Measurements from ENCODE around the gene MISP.

MISP gene

DNA sequence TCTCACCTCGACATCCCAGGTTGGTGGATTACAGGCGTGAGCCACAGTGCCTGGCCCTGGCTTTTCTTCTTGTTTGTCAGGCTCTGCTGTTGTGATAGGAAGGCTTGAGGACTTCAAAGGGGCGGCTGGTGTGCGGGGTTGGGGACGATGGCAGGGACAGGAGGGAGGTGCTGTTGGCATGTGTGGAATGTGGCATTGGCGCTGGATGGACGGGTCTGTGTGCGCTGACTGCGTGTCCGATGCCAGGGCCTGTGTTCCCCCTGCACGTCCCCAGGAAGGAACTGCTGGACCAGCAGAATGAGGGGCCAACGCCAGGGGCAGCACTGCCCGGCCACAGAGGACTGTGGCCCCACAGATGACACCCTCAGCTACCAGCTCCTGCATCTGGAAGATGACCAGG lies 33.6 kb downstream of the MISP start:
- Histone ChIP-seq H3K27me3 (ENCODE audit: control insufficient read depth in 2 of 2, insufficient read depth in 2 of 2, low read length in 2 of 2) (peaks cover 4 to 13% of the 10 kb centered on the region in 2 donors), H3K27ac (ENCODE audit: low read depth in 2 of 2, low read length in 2 of 2) (no peak overlapping the region), H3K4me3 (ENCODE audit: low read length in 2 of 2) (no peak overlapping the region), H3K9me3 (ENCODE audit: control insufficient read depth in 2 of 2, low read length in 2 of 2) (no peaks in the 10 kb centered on the region), H3K4me1 (ENCODE audit: control insufficient read depth in 2 of 2, insufficient read depth in 2 of 2, low read length in 2 of 2) (peaks cover 0 to 5% of the 10 kb centered on the region in 2 donors), H3K9ac (ENCODE audit: low read depth in 1 of 2, low read length in 2 of 2) (no peak overlapping the region), H3K36me3 (ENCODE audit: control insufficient read depth in 2 of 2, insufficient read depth in 2 of 2, low read length in 2 of 2) (no peaks in the 10 kb centered on the region)

GRCh38 chr19:787536-787935 lies 36.6 kb downstream of the MISP start:
- peaks cover 0 to 7% of the 10 kb centered on the region in 2 donors for H3K27me3 ChIP-seq (ENCODE audit: control insufficient read depth in 2 of 2, insufficient read depth in 2 of 2, low read length in 2 of 2)
- peaks cover 0 to 5% of the 10 kb centered on the region in 2 donors for H3K4me1 ChIP-seq (ENCODE audit: control insufficient read depth in 2 of 2, insufficient read depth in 2 of 2, low read length in 2 of 2)
- H3K27ac ChIP-seq (ENCODE audit: low read depth in 2 of 2, low read length in 2 of 2) = no peak overlapping the region
- H3K9me3 ChIP-seq (ENCODE audit: control insufficient read depth in 2 of 2, low read length in 2 of 2) = no peaks in the 10 kb centered on the region
- H3K4me3 ChIP-seq (ENCODE audit: low read length in 2 of 2) = no peak overlapping the region
- no peaks in the 10 kb centered on the region for H3K36me3 ChIP-seq (ENCODE audit: control insufficient read depth in 2 of 2, insufficient read depth in 2 of 2, low read length in 2 of 2)
- H3K9ac ChIP-seq (ENCODE audit: low read depth in 1 of 2, low read length in 2 of 2) = no peak overlapping the region

- no peak overlapping the region for H3K4me3 ChIP-seq (ENCODE audit: low read length in 2 of 2)
- no peaks in the 10 kb centered on the region for H3K9me3 ChIP-seq (ENCODE audit: control insufficient read depth in 2 of 2, low read length in 2 of 2)
- H3K4me1 ChIP-seq (ENCODE audit: control insufficient read depth in 2 of 2, insufficient read depth in 2 of 2, low read length in 2 of 2) = peaks cover 0 to 2% of the 10 kb centered on the region in 2 donors
- no peak overlapping the region for H3K9ac ChIP-seq (ENCODE audit: low read depth in 1 of 2, low read length in 2 of 2)
- H3K27me3 ChIP-seq (ENCODE audit: control insufficient read depth in 2 of 2, insufficient read depth in 2 of 2, low read length in 2 of 2) = no peaks in the 10 kb centered on the region
- H3K27ac ChIP-seq (ENCODE audit: low read depth in 2 of 2, low read length in 2 of 2) = no peak overlapping the region
- no peaks in the 10 kb centered on the region for H3K36me3 ChIP-seq (ENCODE audit: control insufficient read depth in 2 of 2, insufficient read depth in 2 of 2, low read length in 2 of 2)
Observed at GRCh38 chr19:788686-788982, 37.7 kb downstream of the MISP start.

DNA sequence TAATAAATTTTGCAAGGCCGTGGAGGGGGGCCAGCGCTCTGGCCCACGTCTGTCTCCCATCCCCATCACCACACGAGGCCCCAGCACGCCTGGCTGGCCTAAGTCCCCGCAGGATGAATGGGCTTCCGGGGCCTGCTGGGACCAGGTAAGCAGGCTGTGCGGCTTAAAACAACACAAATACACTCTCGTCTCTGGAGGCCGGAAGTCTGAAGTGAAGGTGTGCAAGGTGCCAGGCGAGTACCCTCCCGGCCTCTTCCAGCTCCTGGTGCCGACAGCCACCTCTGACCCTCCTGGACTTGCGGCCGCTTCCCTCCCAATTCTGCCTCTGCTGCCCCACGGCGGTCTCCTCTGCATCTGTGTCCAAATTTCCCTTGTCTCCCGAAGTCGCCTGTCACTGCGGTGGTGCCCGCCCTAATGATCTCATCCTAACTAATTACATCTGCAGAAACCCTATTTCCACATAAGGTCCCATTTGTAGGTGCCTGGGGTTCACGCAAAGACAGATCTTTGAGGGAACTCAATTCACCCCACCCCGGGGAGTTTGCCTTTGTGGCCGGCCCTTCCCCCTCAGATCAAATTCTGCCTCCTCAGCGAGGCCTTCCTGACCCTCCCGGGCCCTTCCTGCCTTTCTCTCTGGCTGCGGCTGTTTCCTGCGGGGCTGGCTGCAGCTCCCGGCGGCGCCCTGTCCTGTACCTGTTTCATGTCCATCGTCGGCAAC lies 38.2 kb downstream of the MISP start:
- H3K9ac ChIP-seq (ENCODE audit: low read depth in 1 of 2, low read length in 2 of 2) = peak overlapping the region in 1 of 2 donors; percentile 4
- no peaks in the 10 kb centered on the region for H3K27me3 ChIP-seq (ENCODE audit: control insufficient read depth in 2 of 2, insufficient read depth in 2 of 2, low read length in 2 of 2)
- peak overlapping the region; percentile 0 to 23 for H3K27ac ChIP-seq (ENCODE audit: low read depth in 2 of 2, low read length in 2 of 2)
- no peaks in the 10 kb centered on the region for H3K9me3 ChIP-seq (ENCODE audit: control insufficient read depth in 2 of 2, low read length in 2 of 2)
- peaks cover 0 to 2% of the 10 kb centered on the region in 2 donors for H3K4me1 ChIP-seq (ENCODE audit: control insufficient read depth in 2 of 2, insufficient read depth in 2 of 2, low read length in 2 of 2)
- no peaks in the 10 kb centered on the region for H3K36me3 ChIP-seq (ENCODE audit: control insufficient read depth in 2 of 2, insufficient read depth in 2 of 2, low read length in 2 of 2)
- H3K4me3 ChIP-seq (ENCODE audit: low read length in 2 of 2) = no peak overlapping the region

DNA sequence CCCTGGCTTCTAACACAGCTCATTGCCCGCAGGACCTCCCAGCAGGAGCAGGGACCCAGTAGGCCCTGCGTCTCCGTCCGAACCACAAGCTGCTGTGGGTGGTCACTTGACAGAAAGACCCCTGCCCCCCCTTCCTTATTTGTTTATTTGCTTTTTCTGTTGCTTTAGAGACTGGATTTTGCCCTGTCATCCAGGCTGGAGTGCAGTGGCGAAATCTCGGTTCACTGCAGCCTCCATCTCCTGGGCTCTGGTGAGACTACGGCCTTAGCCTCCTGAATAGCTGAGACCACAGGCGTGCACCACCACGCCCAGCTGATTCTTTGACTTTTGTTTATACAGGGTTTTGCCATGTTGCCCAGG lies 38.8 kb downstream of the MISP start:
- H3K27me3 ChIP-seq (ENCODE audit: control insufficient read depth in 2 of 2, insufficient read depth in 2 of 2, low read length in 2 of 2) = no peaks in the 10 kb centered on the region
- H3K27ac ChIP-seq (ENCODE audit: low read depth in 2 of 2, low read length in 2 of 2) = no peak overlapping the region
- H3K4me3 ChIP-seq (ENCODE audit: low read length in 2 of 2) = no peak overlapping the region
- no peaks in the 10 kb centered on the region for H3K9me3 ChIP-seq (ENCODE audit: control insufficient read depth in 2 of 2, low read length in 2 of 2)
- no peaks in the 10 kb centered on the region for H3K36me3 ChIP-seq (ENCODE audit: control insufficient read depth in 2 of 2, insufficient read depth in 2 of 2, low read length in 2 of 2)
- peaks cover 0 to 2% of the 10 kb centered on the region in 2 donors for H3K4me1 ChIP-seq (ENCODE audit: control insufficient read depth in 2 of 2, insufficient read depth in 2 of 2, low read length in 2 of 2)
- H3K9ac ChIP-seq (ENCODE audit: low read depth in 1 of 2, low read length in 2 of 2) = peak overlapping the region in 1 of 2 donors; percentile 4

GRCh38 chr19:791007-791566 lies 40.2 kb downstream of the MISP start:
- H3K4me3 ChIP-seq (ENCODE audit: low read length in 2 of 2) = no peak overlapping the region
- peaks cover 2% of the 10 kb centered on the region in 2 donors for H3K4me1 ChIP-seq (ENCODE audit: control insufficient read depth in 2 of 2, insufficient read depth in 2 of 2, low read length in 2 of 2)
- no peak overlapping the region for H3K9ac ChIP-seq (ENCODE audit: low read depth in 1 of 2, low read length in 2 of 2)
- H3K9me3 ChIP-seq (ENCODE audit: control insufficient read depth in 2 of 2, low read length in 2 of 2) = no peaks in the 10 kb centered on the region
- no peaks in the 10 kb centered on the region for H3K36me3 ChIP-seq (ENCODE audit: control insufficient read depth in 2 of 2, insufficient read depth in 2 of 2, low read length in 2 of 2)
- H3K27me3 ChIP-seq (ENCODE audit: control insufficient read depth in 2 of 2, insufficient read depth in 2 of 2, low read length in 2 of 2) = no peaks in the 10 kb centered on the region
- no peak overlapping the region for H3K27ac ChIP-seq (ENCODE audit: low read depth in 2 of 2, low read length in 2 of 2)

DNA sequence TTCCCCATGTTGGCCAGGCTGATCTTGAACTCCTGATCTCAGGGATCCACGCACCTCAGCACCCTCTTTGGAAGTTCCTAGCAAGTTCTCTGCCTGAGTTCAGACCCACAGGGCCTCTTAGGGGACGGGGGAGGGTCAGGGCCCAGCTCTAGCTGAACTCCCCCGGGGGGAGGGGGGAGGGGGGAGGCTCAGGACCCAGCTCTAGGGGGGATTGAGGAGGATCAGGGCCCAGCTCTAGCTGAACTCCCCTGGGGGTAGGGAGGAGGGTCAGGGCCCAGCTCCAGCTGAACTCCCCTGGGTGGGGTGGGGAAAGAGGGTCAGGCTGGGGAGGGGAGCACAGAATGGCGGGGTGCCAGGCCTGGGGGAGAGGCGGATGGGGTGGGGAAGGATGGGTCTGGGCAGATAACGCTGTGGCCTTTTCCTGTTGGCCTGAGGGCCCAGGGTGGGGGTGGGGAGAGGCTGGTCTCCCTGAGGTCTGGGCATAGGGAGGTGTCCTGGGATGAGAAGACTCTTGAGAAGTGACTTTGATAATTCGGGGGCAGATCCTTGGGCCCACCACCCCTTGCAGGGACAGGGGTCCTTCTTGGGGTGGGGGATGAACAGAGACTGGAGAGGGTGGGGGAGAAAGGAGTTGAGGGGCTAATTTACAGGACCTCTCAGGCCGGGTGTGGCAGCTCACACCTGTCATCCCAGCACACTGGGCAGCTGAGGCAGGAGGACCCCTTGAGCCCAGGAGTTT lies 40.8 kb downstream of the MISP start:
- Histone ChIP-seq H3K27ac (ENCODE audit: low read depth in 2 of 2, low read length in 2 of 2) (no peak overlapping the region), H3K9me3 (ENCODE audit: control insufficient read depth in 2 of 2, low read length in 2 of 2) (no peaks in the 10 kb centered on the region), H3K36me3 (ENCODE audit: control insufficient read depth in 2 of 2, insufficient read depth in 2 of 2, low read length in 2 of 2) (no peaks in the 10 kb centered on the region), H3K4me1 (ENCODE audit: control insufficient read depth in 2 of 2, insufficient read depth in 2 of 2, low read length in 2 of 2) (peaks cover 2 to 7% of the 10 kb centered on the region in 2 donors), H3K27me3 (ENCODE audit: control insufficient read depth in 2 of 2, insufficient read depth in 2 of 2, low read length in 2 of 2) (no peaks in the 10 kb centered on the region), H3K9ac (ENCODE audit: low read depth in 1 of 2, low read length in 2 of 2) (no peak overlapping the region), H3K4me3 (ENCODE audit: low read length in 2 of 2) (no peak overlapping the region)

- no peaks in the 10 kb centered on the region for H3K9me3 ChIP-seq (ENCODE audit: control insufficient read depth in 2 of 2, low read length in 2 of 2)
- no peak overlapping the region for H3K9ac ChIP-seq (ENCODE audit: low read depth in 1 of 2, low read length in 2 of 2)
- peaks cover 2 to 7% of the 10 kb centered on the region in 2 donors for H3K4me1 ChIP-seq (ENCODE audit: control insufficient read depth in 2 of 2, insufficient read depth in 2 of 2, low read length in 2 of 2)
- H3K4me3 ChIP-seq (ENCODE audit: low read length in 2 of 2) = no peak overlapping the region
- H3K36me3 ChIP-seq (ENCODE audit: control insufficient read depth in 2 of 2, insufficient read depth in 2 of 2, low read length in 2 of 2) = no peaks in the 10 kb centered on the region
- H3K27me3 ChIP-seq (ENCODE audit: control insufficient read depth in 2 of 2, insufficient read depth in 2 of 2, low read length in 2 of 2) = no peaks in the 10 kb centered on the region
- H3K27ac ChIP-seq (ENCODE audit: low read depth in 2 of 2, low read length in 2 of 2) = no peak overlapping the region
Observed at GRCh38 chr19:792306-792885, 41.5 kb downstream of the MISP start.

DNA sequence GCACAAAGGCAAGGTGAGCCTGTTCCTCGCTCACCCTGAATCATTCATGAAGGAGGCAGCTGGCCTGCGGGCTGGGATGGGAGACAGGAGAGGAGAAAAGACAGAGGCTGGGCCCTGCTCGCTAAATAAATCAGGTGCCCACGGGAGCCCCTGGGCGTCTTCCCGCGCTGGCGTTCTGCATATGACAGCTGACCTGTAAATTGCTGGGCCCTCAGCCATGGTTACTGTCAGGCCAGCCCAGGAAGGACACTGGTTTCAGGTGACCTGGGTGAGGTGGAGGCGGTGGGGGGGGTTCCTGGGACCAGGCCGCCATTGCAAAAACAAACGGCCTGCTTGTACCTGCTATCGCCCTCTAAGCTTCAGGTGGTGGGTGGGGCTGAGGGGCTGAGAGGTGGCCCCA lies 42.9 kb downstream of the MISP start:
- no peak overlapping the region for H3K9ac ChIP-seq (ENCODE audit: low read depth in 1 of 2, low read length in 2 of 2)
- no peaks in the 10 kb centered on the region for H3K9me3 ChIP-seq (ENCODE audit: control insufficient read depth in 2 of 2, low read length in 2 of 2)
- no peak overlapping the region for H3K4me3 ChIP-seq (ENCODE audit: low read length in 2 of 2)
- H3K36me3 ChIP-seq (ENCODE audit: control insufficient read depth in 2 of 2, insufficient read depth in 2 of 2, low read length in 2 of 2) = peaks cover 0 to 3% of the 10 kb centered on the region in 2 donors
- H3K27me3 ChIP-seq (ENCODE audit: control insufficient read depth in 2 of 2, insufficient read depth in 2 of 2, low read length in 2 of 2) = no peaks in the 10 kb centered on the region
- H3K4me1 ChIP-seq (ENCODE audit: control insufficient read depth in 2 of 2, insufficient read depth in 2 of 2, low read length in 2 of 2) = peaks cover 2 to 14% of the 10 kb centered on the region in 2 donors
- H3K27ac ChIP-seq (ENCODE audit: low read depth in 2 of 2, low read length in 2 of 2) = no peak overlapping the region

DNA sequence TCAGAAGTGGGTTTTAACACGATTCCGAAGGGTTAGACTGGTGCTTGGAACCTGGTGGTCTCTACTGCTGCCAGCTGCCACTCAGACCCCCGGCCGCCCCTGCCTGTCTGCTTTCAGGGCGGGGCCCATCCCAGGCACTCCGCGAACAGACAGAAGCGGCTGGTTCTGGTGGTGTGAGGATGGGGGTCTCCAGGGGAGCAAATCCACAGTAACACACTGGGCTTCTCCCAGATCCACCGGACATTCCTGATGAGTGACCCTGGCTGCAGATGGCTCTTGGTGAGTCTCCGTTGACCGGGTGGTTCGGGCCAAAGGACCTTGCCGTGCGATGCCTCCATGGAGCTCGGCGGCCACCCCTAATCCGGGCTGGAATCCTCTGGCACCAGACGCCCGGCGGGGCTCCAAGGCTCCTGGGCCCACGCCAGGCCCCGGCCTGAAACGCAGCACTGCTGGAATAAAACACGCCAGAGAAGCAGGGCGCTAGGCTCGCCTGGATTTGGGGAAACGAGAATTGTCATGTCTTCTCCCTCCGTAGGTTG lies 44.2 kb downstream of the MISP start:
- Histone ChIP-seq H3K4me3 (ENCODE audit: low read length in 2 of 2) (no peak overlapping the region), H3K9ac (ENCODE audit: low read depth in 1 of 2, low read length in 2 of 2) (peak overlapping the region in 1 of 2 donors; percentile 44)

More for the DNA sequence above, 44.2 kb downstream of the MISP start:
- Histone ChIP-seq H3K4me1 (ENCODE audit: control insufficient read depth in 2 of 2, insufficient read depth in 2 of 2, low read length in 2 of 2) (peaks cover 11 to 27% of the 10 kb centered on the region in 2 donors), H3K27ac (ENCODE audit: low read depth in 2 of 2, low read length in 2 of 2) (peak overlapping the region in 1 of 2 donors; percentile 5), H3K36me3 (ENCODE audit: control insufficient read depth in 2 of 2, insufficient read depth in 2 of 2, low read length in 2 of 2) (peaks cover 4 to 6% of the 10 kb centered on the region in 2 donors), H3K9me3 (ENCODE audit: control insufficient read depth in 2 of 2, low read length in 2 of 2) (no peaks in the 10 kb centered on the region), H3K27me3 (ENCODE audit: control insufficient read depth in 2 of 2, insufficient read depth in 2 of 2, low read length in 2 of 2) (no peaks in the 10 kb centered on the region)
